Neuronal stem cell (in vitro differentiated cells): Measurements from ENCODE around the gene PC.
A peak's percentile ranks its signal among the peaks of the same experiment; 100 is the strongest.

ENCODE experiments used
- DNase-seq: peaks from one replicate; pipeline ENCODE4 v3.0.0-alpha.2; 2013; ENCODE audit warnings: low spot score
- H2AFZ ChIP-seq: one replicate; pipeline ENCODE4 v1.6.1; 2013; ENCODE audit warnings: mild to moderate bottlenecking, low read length, inconsistent platforms
- H2AK5ac ChIP-seq: 2 replicates; pipeline ENCODE4 v1.6.1; 2013; ENCODE audit warnings: low read depth, mild to moderate bottlenecking, inconsistent platforms, low read length, moderate library complexity, mixed read lengths
- H2BK120ac ChIP-seq: 2 replicates; pipeline ENCODE4 v1.6.1; 2013; ENCODE audit warnings: low read depth, mild to moderate bottlenecking, inconsistent platforms, low read length, moderate library complexity, mixed read lengths
- H2BK12ac ChIP-seq: one replicate; pipeline ENCODE4 v1.6.1; 2013; ENCODE audit warnings: low read length, inconsistent platforms
- H2BK15ac ChIP-seq: 2 replicates; pipeline ENCODE4 v1.6.1; 2013; ENCODE audit warnings: mild to moderate bottlenecking, low read length, inconsistent platforms, mixed read lengths
- H2BK5ac ChIP-seq: one replicate; pipeline ENCODE4 v1.6.1; 2013; ENCODE audit warnings: inconsistent platforms, mild to moderate bottlenecking, low read length, moderate library complexity
- H3K14ac ChIP-seq: one replicate; pipeline ENCODE4 v1.6.1; 2013; ENCODE audit warnings: low read length, inconsistent platforms
- H3K18ac ChIP-seq: 2 replicates; pipeline ENCODE4 v1.6.1; 2013; ENCODE audit warnings: low read length, inconsistent platforms
- H3K23ac ChIP-seq: 2 replicates; pipeline ENCODE4 v1.6.1; 2013; ENCODE audit warnings: low read depth, mild to moderate bottlenecking, mixed read lengths, low read length, inconsistent platforms; ENCODE audit not compliant: poor library complexity
- H3K27ac ChIP-seq: replicated peaks from 3 replicates; pipeline ENCODE4 v1.5.1; 2013; ENCODE audit warnings: low read length, inconsistent platforms
- H3K27me3 ChIP-seq, 3 experiments: 2 replicates each; pipeline ENCODE4 v1.6.1; 2013; ENCODE audit warnings: low read length in 3 of 3, mild to moderate bottlenecking in 2 of 3, inconsistent platforms in 1 of 3, low read depth in 1 of 3, mixed read lengths in 1 of 3, moderate library complexity in 1 of 3; ENCODE audit not compliant: control insufficient read depth in 3 of 3, insufficient read depth in 3 of 3
- H3K36me3 ChIP-seq, 2 donors: replicated peaks in 1 of 2; 2 replicates each; pipeline ENCODE4 v1.6.1; 2013; ENCODE audit warnings: low read length in 2 of 2; ENCODE audit not compliant: control insufficient read depth in 2 of 2, insufficient read depth in 2 of 2
- H3K4ac ChIP-seq: 2 replicates; pipeline ENCODE4 v1.6.1; 2013; ENCODE audit warnings: inconsistent platforms, mild to moderate bottlenecking, low read length, moderate library complexity
- H3K4me1 ChIP-seq, 2 donors: 1 replicate in 1 of 2; 2 replicates in 1 of 2; pipeline ENCODE4 v1.6.1; 2013; ENCODE audit warnings: low read length in 2 of 2, low read depth in 1 of 2; ENCODE audit not compliant: control insufficient read depth in 2 of 2, insufficient read depth in 1 of 2
- H3K4me2 ChIP-seq: one replicate; pipeline ENCODE4 v1.6.1; 2013; ENCODE audit warnings: mild to moderate bottlenecking, low read length, inconsistent platforms; ENCODE audit not compliant: insufficient read depth, poor library complexity, severe bottlenecking
- H3K4me3 ChIP-seq, 2 donors: 2 replicates each; pipeline ENCODE4 v1.5.1; 2013; ENCODE audit warnings: low read length in 2 of 2, mild to moderate bottlenecking in 2 of 2, inconsistent platforms in 1 of 2, moderate library complexity in 1 of 2
- H3K79me1 ChIP-seq: one replicate; pipeline ENCODE4 v1.6.1; 2013; ENCODE audit warnings: low read depth, mild to moderate bottlenecking, inconsistent platforms, low read length, moderate library complexity
- H3K9ac ChIP-seq: one replicate; pipeline ENCODE4 v1.6.1; 2013; ENCODE audit warnings: mild to moderate bottlenecking, low read depth, low read length, inconsistent platforms; ENCODE audit not compliant: poor library complexity
- H3K9me3 ChIP-seq, 2 donors: replicated peaks in 1 of 2; 2 replicates each; pipeline versions ENCODE3 to v1.6.1; 2013; ENCODE audit warnings: low read length in 2 of 2, mild to moderate bottlenecking in 2 of 2, inconsistent platforms in 1 of 2, low read depth in 1 of 2, mixed read lengths in 1 of 2, moderate library complexity in 1 of 2; ENCODE audit not compliant: control insufficient read depth in 2 of 2, insufficient read depth in 1 of 2
- H4K8ac ChIP-seq: one replicate; pipeline ENCODE4 v1.6.1; 2013; ENCODE audit warnings: low read depth, mild to moderate bottlenecking, inconsistent platforms, low read length, moderate library complexity
- H4K91ac ChIP-seq: one replicate; pipeline ENCODE4 v1.6.1; 2013; ENCODE audit warnings: low read length, low read depth, mild to moderate bottlenecking, inconsistent platforms; ENCODE audit not compliant: poor library complexity
- WGBS, 2 donors: extraction: QIAGEN DNeasy Blood & Tissue Kit; methylation state at CpG; one replicate each; pipeline ENCODE4 v1.1.7; 2013; ENCODE audit warnings: missing lambda C conversion rate in 2 of 2, mixed read lengths in 1 of 2; ENCODE audit not compliant: insufficient read length in 2 of 2, insufficient replicate concordance in 1 of 2; ENCODE audit errors: extremely low coverage in 2 of 2; 5-methylcytosine and 5-hydroxymethylcytosine counted together

The PC gene

GRCh38 chr11:66869567-66869870, 88.7 kb downstream of the PC start:
- Histone ChIP-seq H2BK120ac (no peak overlapping the region), H3K4ac (no peak overlapping the region), H2AFZ (no peak overlapping the region), H3K27me3 (no peaks in the 10 kb centered on the region), H3K4me3 (no peak overlapping the region), H3K23ac (no peak overlapping the region), H3K4me2 (no peak overlapping the region), H3K36me3 (peaks cover 0 to 2% of the 10 kb centered on the region in 2 donors), H2AK5ac (no peak overlapping the region), H3K9ac (no peak overlapping the region), H3K4me1 (peaks cover 0 to 3% of the 10 kb centered on the region in 2 donors), H4K91ac (no peak overlapping the region), H3K79me1 (peaks cover under 1% of the 10 kb centered on the region), H3K14ac (no peak overlapping the region), H3K18ac (no peak overlapping the region), H3K27ac (no peak overlapping the region), H2BK5ac (no peak overlapping the region), H3K9me3 (no peaks in the 10 kb centered on the region), H4K8ac (peak overlapping the region; percentile 56), H2BK12ac (no peak overlapping the region), H2BK15ac (no peak overlapping the region)
- WGBS, 2 donors = no CpG with 5 or more reads among the region's 9 CpGs
- DNase-seq = no peak

DNA sequence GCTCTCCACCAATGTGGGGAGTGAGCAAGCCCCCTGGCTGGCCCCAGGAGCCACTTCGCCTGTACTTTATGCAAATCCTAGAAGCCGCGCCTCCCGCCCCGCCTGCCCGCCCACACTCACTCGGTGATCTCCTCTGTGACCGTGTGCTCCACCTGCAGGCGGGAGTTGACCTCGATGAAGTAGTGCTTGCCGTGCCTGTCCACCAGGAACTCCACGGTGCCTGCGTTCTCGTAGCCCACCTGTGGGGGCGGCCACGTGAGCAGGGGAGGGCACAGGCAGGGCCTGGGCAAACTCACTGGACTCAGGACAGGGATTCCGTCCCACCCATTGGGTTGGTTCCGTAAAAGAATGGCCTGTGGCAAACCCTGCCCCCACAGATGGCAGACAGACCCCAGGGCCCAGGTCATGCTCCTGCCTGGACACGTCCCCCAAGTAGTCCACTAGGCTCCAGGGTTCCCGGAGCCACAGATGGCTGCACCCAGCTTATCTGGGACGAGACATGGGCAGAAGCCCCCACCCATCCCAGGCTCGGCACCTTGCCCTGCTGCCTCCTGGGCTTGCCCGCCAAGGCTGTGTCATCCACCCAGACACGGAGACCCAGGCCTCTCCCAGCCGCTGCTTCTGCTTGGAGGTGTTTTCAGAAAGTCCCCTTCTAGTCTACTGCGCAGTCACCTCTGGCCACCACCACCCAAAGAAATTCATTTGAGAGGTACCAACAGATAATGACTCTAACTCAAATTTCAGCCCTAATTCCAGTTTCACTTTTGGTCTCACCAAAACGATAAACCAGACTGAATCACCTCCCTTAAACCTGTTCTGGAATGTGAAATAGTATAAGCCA, 89.2 kb downstream of the PC start:
- no peak overlapping the region for H2BK120ac ChIP-seq
- peaks cover 0 to 2% of the 10 kb centered on the region in 2 donors for H3K36me3 ChIP-seq
- H3K9me3 ChIP-seq = no peaks in the 10 kb centered on the region
- H3K9ac ChIP-seq = peak overlapping the region; percentile 24
- H4K8ac ChIP-seq = no peak overlapping the region
- H2AK5ac ChIP-seq = peak overlapping the region; percentile 26
- peak overlapping the region; percentile 62 for H2BK15ac ChIP-seq
- H3K14ac ChIP-seq = no peak overlapping the region
- peak; percentile 42 for DNase-seq
- H2BK12ac ChIP-seq = no peak overlapping the region
- H3K4me2 ChIP-seq = no peak overlapping the region
- H3K4ac ChIP-seq = no peak overlapping the region
- H3K23ac ChIP-seq = no peak overlapping the region
- no peak overlapping the region for H3K4me3 ChIP-seq
- no CpG with 5 or more reads among the region's 27 CpGs for WGBS, 2 donors
- no peaks in the 10 kb centered on the region for H3K27me3 ChIP-seq
- no peaks in the 10 kb centered on the region for H3K79me1 ChIP-seq
- H3K4me1 ChIP-seq = peaks cover 0 to 3% of the 10 kb centered on the region in 2 donors
- peak overlapping the region; percentile 84 for H3K18ac ChIP-seq
- H4K91ac ChIP-seq = no peak overlapping the region
- H3K27ac ChIP-seq = no peak overlapping the region
- no peak overlapping the region for H2AFZ ChIP-seq
- H2BK5ac ChIP-seq = no peak overlapping the region

- Histone ChIP-seq H3K9me3 (no peaks in the 10 kb centered on the region), H3K9ac (no peak overlapping the region), H3K23ac (no peak overlapping the region), H4K91ac (no peak overlapping the region), H3K79me1 (no peaks in the 10 kb centered on the region), H4K8ac (no peak overlapping the region), H3K36me3 (peaks cover 0 to 2% of the 10 kb centered on the region in 2 donors), H3K18ac (no peak overlapping the region), H3K4me2 (no peak overlapping the region), H3K4me1 (peaks cover 0 to 3% of the 10 kb centered on the region in 2 donors), H3K4ac (no peak overlapping the region), H3K27me3 (no peaks in the 10 kb centered on the region), H3K14ac (no peak overlapping the region), H2AFZ (no peak overlapping the region), H2BK120ac (no peak overlapping the region), H3K27ac (no peak overlapping the region), H2AK5ac (no peak overlapping the region), H2BK12ac (no peak overlapping the region), H3K4me3 (no peak overlapping the region), H2BK5ac (no peak overlapping the region), H2BK15ac (no peak overlapping the region)
- no peak for DNase-seq
- WGBS, 2 donors = no CpG with 5 or more reads among the region's 13 CpGs
These were observed 90.0 kb downstream of the PC start for GRCh38 chr11:66868082-66868725.

DNA sequence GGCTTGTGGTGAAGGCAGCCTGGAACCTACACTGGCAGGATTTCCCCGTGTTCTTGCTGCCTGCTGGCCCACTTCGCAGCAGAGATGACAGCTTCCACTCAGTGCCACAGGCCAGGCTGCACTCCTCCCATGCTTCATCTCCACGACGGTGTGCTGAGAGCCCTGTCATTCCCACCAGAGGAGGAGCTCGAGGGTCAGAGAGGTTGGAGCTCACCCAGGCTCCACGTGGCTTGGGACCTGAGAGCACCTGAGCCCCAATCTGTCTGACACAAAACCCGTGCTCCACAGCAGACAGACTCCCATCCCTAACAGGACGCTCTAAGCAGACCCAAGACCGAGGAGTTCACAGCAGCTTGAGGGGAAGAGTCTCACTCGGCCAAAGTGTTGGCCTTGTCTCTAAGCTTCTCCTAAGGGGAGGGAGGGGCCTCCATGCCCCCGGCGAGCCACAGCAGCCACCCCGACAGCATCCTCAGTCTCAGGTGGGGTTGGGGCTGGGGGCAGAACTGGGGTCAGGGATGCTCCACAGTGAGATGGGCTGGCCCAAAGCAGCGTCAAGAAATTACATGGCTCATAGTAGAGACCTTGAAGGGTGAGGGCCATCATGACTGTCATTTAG, 90.7 kb downstream of the PC start:
- no peak overlapping the region for H3K4me2 ChIP-seq
- H4K91ac ChIP-seq = no peak overlapping the region
- H3K9me3 ChIP-seq = no peaks in the 10 kb centered on the region
- no peak overlapping the region for H2BK15ac ChIP-seq
- H2BK5ac ChIP-seq = no peak overlapping the region
- peaks cover 0 to 3% of the 10 kb centered on the region in 2 donors for H3K4me1 ChIP-seq
- peaks cover 0 to 4% of the 10 kb centered on the region in 2 donors for H3K36me3 ChIP-seq
- no peak overlapping the region for H3K23ac ChIP-seq
- H2BK120ac ChIP-seq = no peak overlapping the region
- H3K4me3 ChIP-seq = no peak overlapping the region
- H4K8ac ChIP-seq = no peak overlapping the region
- no peak overlapping the region for H3K18ac ChIP-seq
- no peak overlapping the region for H3K27ac ChIP-seq
- peaks cover 2% of the 10 kb centered on the region for H3K79me1 ChIP-seq
- no peak overlapping the region for H2AK5ac ChIP-seq
- H3K27me3 ChIP-seq = no peaks in the 10 kb centered on the region
- WGBS, 2 donors = no CpG with 5 or more reads among the region's 14 CpGs
- H2BK12ac ChIP-seq = no peak overlapping the region
- H2AFZ ChIP-seq = no peak overlapping the region
- no peak for DNase-seq
- H3K9ac ChIP-seq = no peak overlapping the region
- H3K14ac ChIP-seq = no peak overlapping the region
- no peak overlapping the region for H3K4ac ChIP-seq
